Breast epithelium (tissue), 3 donors: Measurements from ENCODE around the gene TRIM9.

Source experiments
- POLR2A ChIP-seq: fragments of 450-650 bp; IDR thresholded peaks from one replicate; pipeline ENCODE4 v1.6.1; 2016; ENCODE audit warnings: antibody characterized with exemption, mild to moderate bottlenecking, moderate library complexity
- POLR2AphosphoS5 ChIP-seq, 3 donors: sonication (generic); formaldehyde crosslinking; IDR thresholded peaks; one replicate each; pipeline ENCODE4 v1.6.1; 2017; ENCODE audit warnings: antibody characterized with exemption in 3 of 3

GRCh38 chr14:50937325-50937724 is 157.6 kb downstream of the TRIM9 start:
- TF ChIP-seq POLR2AphosphoS5 (IDR thresholded peaks at IDR 0.05) = no peak
- TF ChIP-seq POLR2A = no peak
